ENCODE data around the gene CTSK. TPM values are rescaled to one million over a fixed set of nuclear protein-coding genes. Genes with fewer than 3 reads are reported as not detected.

The CTSK gene
- polyA plus RNA-seq, 1 of the 3 experiments (the other 2 are of a cell fraction), result 6.3 TPM

DNA sequence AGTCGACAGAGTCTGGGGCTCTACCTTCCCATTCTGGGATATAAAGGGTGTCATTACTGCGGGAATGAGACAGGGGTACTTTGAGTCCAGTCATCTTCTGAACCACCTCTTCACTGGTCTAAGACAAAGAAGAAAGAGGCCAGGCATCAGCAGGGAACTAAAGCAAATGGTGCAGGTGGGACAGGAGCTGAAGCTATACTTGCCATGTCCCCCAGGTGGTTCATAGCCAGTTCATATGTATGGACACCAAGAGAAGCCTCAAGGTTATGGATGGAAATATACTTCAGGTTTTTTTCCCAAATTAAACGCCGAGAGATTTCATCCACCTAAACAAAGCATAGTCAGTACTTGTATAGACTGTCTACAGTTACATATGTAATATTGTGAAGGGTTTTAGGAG is 2.2 kb downstream of the CTSK start:
- no peak overlapping the region for H3K4me2 ChIP-seq
- DNase-seq, result no peak
- H3K4me1 ChIP-seq (ENCODE audit: control insufficient read depth in 1 of 2, insufficient read depth in 2 of 2, low read depth in 1 of 2, low read length in 1 of 2), result no peaks in the 10 kb centered on the region; a peak in 1 of 4 replicates
- H3K79me2 ChIP-seq (ENCODE audit: insufficient read depth), result no peaks in the 10 kb centered on the region
- no peak overlapping the region for H3K27ac ChIP-seq (ENCODE audit: low read depth in 2 of 2, low read length in 1 of 2)
- H3F3A ChIP-seq (replicated peaks; ENCODE audit: insufficient read depth), result no peaks in the 10 kb centered on the region
- H3K27me3 ChIP-seq (ENCODE audit: insufficient read depth), result no peaks in the 10 kb centered on the region
- no peak overlapping the region for H3K4me3 ChIP-seq (ENCODE audit: low read depth in 2 of 2, low read length in 1 of 2)
- no peak for TF ChIP-seq NFIC (IDR thresholded peaks at IDR 0.05; ENCODE audit: borderline replicate concordance)
- no peak for TF ChIP-seq EZH2phosphoT487 (IDR thresholded peaks at IDR 0.05; ENCODE audit: borderline replicate concordance, low read depth)
- TF ChIP-seq, protein P1, sequence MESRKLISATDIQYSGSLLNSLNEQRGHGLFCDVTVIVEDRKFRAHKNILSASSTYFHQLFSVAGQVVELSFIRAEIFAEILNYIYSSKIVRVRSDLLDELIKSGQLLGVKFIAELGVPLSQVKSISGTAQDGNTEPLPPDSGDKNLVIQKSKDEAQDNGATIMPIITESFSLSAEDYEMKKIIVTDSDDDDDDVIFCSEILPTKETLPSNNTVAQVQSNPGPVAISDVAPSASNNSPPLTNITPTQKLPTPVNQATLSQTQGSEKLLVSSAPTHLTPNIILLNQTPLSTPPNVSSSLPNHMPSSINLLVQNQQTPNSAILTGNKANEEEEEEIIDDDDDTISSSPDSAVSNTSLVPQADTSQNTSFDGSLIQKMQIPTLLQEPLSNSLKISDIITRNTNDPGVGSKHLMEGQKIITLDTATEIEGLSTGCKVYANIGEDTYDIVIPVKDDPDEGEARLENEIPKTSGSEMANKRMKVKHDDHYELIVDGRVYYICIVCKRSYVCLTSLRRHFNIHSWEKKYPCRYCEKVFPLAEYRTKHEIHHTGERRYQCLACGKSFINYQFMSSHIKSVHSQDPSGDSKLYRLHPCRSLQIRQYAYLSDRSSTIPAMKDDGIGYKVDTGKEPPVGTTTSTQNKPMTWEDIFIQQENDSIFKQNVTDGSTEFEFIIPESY (IDR thresholded peaks at IDR 0.05; ENCODE audit: borderline replicate concordance, low read depth), result no peak
- no peak for TF ChIP-seq SIN3A (IDR thresholded peaks at IDR 0.05; ENCODE audit: borderline replicate concordance, low read depth, low read length)
- no peak for TF ChIP-seq RAD21 (IDR thresholded peaks at IDR 0.05; ENCODE audit: low read length)
- no peak for TF ChIP-seq TCF12 (IDR thresholded peaks at IDR 0.05)
- no peak for TF ChIP-seq TAF1 (IDR thresholded peaks at IDR 0.05; ENCODE audit: borderline replicate concordance, low read depth, low read length)
- TF ChIP-seq MXI1 (IDR thresholded peaks at IDR 0.05; ENCODE audit: low read depth, low read length), result no peak
- TF ChIP-seq FOSL2 (IDR thresholded peaks at IDR 0.05; ENCODE audit: borderline replicate concordance, low read depth), result no peak
- no peak for TF ChIP-seq RXRA (IDR thresholded peaks at IDR 0.05; ENCODE audit: borderline replicate concordance, low read depth)
- TF ChIP-seq, protein P2, sequence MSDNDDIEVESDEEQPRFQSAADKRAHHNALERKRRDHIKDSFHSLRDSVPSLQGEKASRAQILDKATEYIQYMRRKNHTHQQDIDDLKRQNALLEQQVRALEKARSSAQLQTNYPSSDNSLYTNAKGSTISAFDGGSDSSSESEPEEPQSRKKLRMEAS (IDR thresholded peaks at IDR 0.05; ENCODE audit: low read depth), result no peak
- no peak for TF ChIP-seq USF1 (IDR thresholded peaks at IDR 0.05; ENCODE audit: borderline replicate concordance, low read depth)
- no peak for TF ChIP-seq REST (IDR thresholded peaks at IDR 0.05; ENCODE audit: low read depth, low read length)
- no peak overlapping the region for H3K9ac ChIP-seq
- ChIA-PET CTCF (no interaction called here), POLR2A (no interaction called here)
- no peak overlapping the region for H2AFZ ChIP-seq (ENCODE audit: low read depth)
- no peaks in the 10 kb centered on the region for H3K9me2 ChIP-seq
- 95% methylated on average over 4 of the region's 4 CpGs for WGBS (ENCODE audit: low lambda C conversion rate)
- no peaks in the 10 kb centered on the region for H4K20me1 ChIP-seq (ENCODE audit: insufficient read depth)
- peaks cover 13 to 24% of the 10 kb centered on the region in 2 experiments for H3K36me3 ChIP-seq (replicated peaks in 1 of 2; ENCODE audit: control insufficient read depth in 1 of 2, insufficient read depth in 2 of 2, low read length in 1 of 2)
- H3K9me3 ChIP-seq, result no peaks in the 10 kb centered on the region
